ENCODE data around the gene SLIT3.

Gene SLIT3

GRCh38 chr5:169051351-169051750, 249.6 kb downstream of the SLIT3 start:
- ChIA-PET POLR2A (no interaction called here), CTCF (no interaction called here)
- no peak for TF ChIP-seq PRDM6 (tag by site-specific recombination; IDR thresholded peaks at IDR 0.05)
- no peak for TF ChIP-seq ZNF248 (tag by site-specific recombination; IDR thresholded peaks at IDR 0.05)
- TF ChIP-seq ZNF433 (tag by site-specific recombination; IDR thresholded peaks at IDR 0.05; ENCODE audit: low read depth) = no peak
- TF ChIP-seq ZNF473 (tag by site-specific recombination; IDR thresholded peaks at IDR 0.05) = no peak
- TF ChIP-seq ZBTB20 (tag by site-specific recombination; IDR thresholded peaks at IDR 0.05) = no peak
- TF ChIP-seq ZBTB17 (tag by site-specific recombination; IDR thresholded peaks at IDR 0.05) = no peak
- TF ChIP-seq OVOL3 (tag by site-specific recombination; IDR thresholded peaks at IDR 0.05) = no peak
- no peak for TF ChIP-seq ZNF544 (tag by site-specific recombination; IDR thresholded peaks at IDR 0.05)
- TF ChIP-seq ELK4 (IDR thresholded peaks at IDR 0.05; ENCODE audit: borderline replicate concordance, low read depth, low read length) = no peak
- H3K4me3 ChIP-seq (ENCODE audit: low read depth, low read length) = no peak overlapping the region
- H3K9me3 ChIP-seq (ENCODE audit: control insufficient read depth, insufficient read depth, low read depth, low read length) = no peaks in the 10 kb centered on the region
- no peaks in the 10 kb centered on the region for H3K36me3 ChIP-seq (ENCODE audit: control insufficient read depth in 2 of 2, insufficient read depth in 1 of 2, low read length in 2 of 2)
- H3K27ac ChIP-seq (ENCODE audit: extremely low read depth, low read depth, low read length) = no peak overlapping the region
- no peaks in the 10 kb centered on the region for H3K4me1 ChIP-seq (ENCODE audit: control insufficient read depth, insufficient read depth, low read length)

- ChIA-PET CTCF (interaction anchor here (1.1 kb wide), 1 partner anchor 345 kb away, joined by 9 read pairs; no protein-coding TSS in a partner anchor), POLR2A (no interaction called here)
- Histone ChIP-seq H3K9me3 (ENCODE audit: control insufficient read depth, insufficient read depth, low read depth, low read length) (no peaks in the 10 kb centered on the region), H3K4me1 (ENCODE audit: control insufficient read depth, insufficient read depth, low read length) (no peaks in the 10 kb centered on the region), H3K36me3 (ENCODE audit: control insufficient read depth in 2 of 2, insufficient read depth in 1 of 2, low read length in 2 of 2) (no peaks in the 10 kb centered on the region), H3K27ac (ENCODE audit: extremely low read depth, low read depth, low read length) (no peak overlapping the region), H3K4me3 (ENCODE audit: low read depth, low read length) (no peak overlapping the region)
- TF ChIP-seq ZNF292 (tag by site-specific recombination; IDR thresholded peaks at IDR 0.05; ENCODE audit: borderline replicate concordance, low read depth) (no peak), ZNF121 (tag by site-specific recombination; IDR thresholded peaks at IDR 0.05) (no peak), KLF10 (tag by site-specific recombination; IDR thresholded peaks at IDR 0.05) (no peak), ZNF221 (tag by site-specific recombination; IDR thresholded peaks at IDR 0.05; ENCODE audit: borderline replicate concordance) (no peak), ZNF175 (tag by site-specific recombination; IDR thresholded peaks at IDR 0.05) (no peak), ZNF354C (tag by site-specific recombination; IDR thresholded peaks at IDR 0.05; ENCODE audit: borderline replicate concordance, low read depth) (no peak), ZNF214 (tag by site-specific recombination; IDR thresholded peaks at IDR 0.05; ENCODE audit: borderline replicate concordance) (no peak), ZNF707 (tag by site-specific recombination; IDR thresholded peaks at IDR 0.05) (no peak), ZNF140 (tag by site-specific recombination; IDR thresholded peaks at IDR 0.05) (no peak), ZNF561 (tag by site-specific recombination; IDR thresholded peaks at IDR 0.05; ENCODE audit: borderline replicate concordance) (no peak), ZBTB11 (tag by site-specific recombination; conservative IDR thresholded peaks at IDR 0.05; ENCODE audit: low read depth) (no peak), ELK4 (IDR thresholded peaks at IDR 0.05; ENCODE audit: borderline replicate concordance, low read depth, low read length) (no peak), ZNF792 (tag by site-specific recombination; IDR thresholded peaks at IDR 0.05) (no peak), ZNF280C (tag by site-specific recombination; IDR thresholded peaks at IDR 0.05) (no peak), ZBTB44 (tag by site-specific recombination; IDR thresholded peaks at IDR 0.05) (no peak), ZNF138 (tag by site-specific recombination; IDR thresholded peaks at IDR 0.05; ENCODE audit: borderline replicate concordance) (no peak), RBAK (tag by site-specific recombination; IDR thresholded peaks at IDR 0.05) (no peak)
Observed at GRCh38 chr5:169050636-169051035, 250.3 kb downstream of the SLIT3 start.
